Fibroblast of the conjunctiva (primary cell): ENCODE measurements around the gene PRODH2.
A peak's percentile ranks its signal among the peaks of the same experiment; 100 is the strongest.

Source experiments
- DNase-seq: peaks from one replicate; pipeline ENCODE4 v3.0.0-alpha.2; 2010; ENCODE audit warnings: low read depth

Gene PRODH2

DNA sequence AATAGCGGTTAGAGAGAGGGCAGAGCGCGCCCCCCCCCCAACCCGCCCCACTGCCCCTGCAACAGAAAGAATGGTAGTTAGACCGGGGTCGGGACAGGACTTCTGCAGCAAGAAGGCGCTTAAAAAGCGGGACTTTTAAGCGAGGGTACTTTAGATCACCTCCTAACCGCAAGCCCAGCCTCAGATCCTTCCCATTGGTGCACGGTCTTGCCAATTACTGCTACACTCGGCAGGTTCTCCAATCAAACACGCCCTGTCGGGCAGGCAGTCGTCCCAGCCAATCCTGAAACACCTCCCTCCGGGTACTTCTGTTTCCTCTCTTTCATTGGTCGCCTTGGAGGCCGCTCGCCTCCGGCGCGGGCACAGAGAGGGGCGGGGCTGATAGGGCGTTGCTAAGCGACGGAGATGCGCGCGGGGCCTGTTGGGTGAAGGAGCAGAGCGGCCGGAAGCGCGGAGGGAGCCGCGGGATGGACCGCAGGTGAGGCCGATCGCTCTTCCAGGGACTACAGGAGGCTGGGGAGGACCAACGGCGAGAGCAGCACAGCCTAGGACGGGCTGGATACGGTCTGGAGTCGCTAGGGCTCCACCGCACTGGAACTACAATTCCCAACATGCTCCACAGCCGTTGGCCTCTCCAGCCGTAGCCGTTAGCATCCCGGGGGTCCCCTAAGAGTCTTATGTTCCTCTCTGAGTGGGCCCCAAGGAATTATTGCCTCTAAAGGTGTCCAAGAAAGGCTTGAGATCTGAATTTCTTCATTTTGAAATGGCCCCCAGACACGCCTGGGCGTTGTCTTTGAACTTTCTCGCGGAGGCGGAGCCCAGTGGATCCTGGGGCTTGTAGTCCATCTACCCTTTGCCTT, 54.7 kb downstream of the PRODH2 start, which contains the start of gene PROSER3:
Gene PROSER3 (plus strand): TSS at position 428 of the 860 bp plus-strand sequence. CDS start 40 bp downstream, at position 468.
- DNase-seq = peak; percentile 100

DNA sequence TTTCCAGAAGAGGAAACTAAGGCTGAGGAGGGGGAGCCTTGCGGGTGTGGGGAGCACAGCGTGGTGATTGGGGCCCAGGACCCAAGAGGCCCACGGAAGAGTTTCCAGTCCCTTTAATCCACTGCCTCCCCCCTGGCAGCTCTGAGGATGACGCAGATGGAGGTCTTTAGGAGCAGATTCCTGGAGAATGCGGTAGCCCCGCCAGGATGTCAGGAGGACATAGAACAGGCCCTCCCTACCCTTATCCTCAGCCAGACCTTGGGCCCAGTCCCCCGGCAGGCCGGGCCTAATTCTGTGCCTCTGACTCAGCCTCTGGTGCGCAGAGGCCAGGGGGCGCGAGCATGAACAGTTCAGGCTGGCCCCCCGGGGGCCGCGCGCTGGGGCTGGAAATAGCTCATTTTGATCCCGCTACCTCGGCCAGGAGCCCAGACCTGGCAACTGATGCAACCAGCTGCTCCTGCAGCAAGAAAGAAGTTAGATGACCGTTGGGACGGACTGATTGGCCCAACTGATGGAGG, 55.4 kb downstream of the PRODH2 start:
- DNase-seq = peak; percentile 97

DNA sequence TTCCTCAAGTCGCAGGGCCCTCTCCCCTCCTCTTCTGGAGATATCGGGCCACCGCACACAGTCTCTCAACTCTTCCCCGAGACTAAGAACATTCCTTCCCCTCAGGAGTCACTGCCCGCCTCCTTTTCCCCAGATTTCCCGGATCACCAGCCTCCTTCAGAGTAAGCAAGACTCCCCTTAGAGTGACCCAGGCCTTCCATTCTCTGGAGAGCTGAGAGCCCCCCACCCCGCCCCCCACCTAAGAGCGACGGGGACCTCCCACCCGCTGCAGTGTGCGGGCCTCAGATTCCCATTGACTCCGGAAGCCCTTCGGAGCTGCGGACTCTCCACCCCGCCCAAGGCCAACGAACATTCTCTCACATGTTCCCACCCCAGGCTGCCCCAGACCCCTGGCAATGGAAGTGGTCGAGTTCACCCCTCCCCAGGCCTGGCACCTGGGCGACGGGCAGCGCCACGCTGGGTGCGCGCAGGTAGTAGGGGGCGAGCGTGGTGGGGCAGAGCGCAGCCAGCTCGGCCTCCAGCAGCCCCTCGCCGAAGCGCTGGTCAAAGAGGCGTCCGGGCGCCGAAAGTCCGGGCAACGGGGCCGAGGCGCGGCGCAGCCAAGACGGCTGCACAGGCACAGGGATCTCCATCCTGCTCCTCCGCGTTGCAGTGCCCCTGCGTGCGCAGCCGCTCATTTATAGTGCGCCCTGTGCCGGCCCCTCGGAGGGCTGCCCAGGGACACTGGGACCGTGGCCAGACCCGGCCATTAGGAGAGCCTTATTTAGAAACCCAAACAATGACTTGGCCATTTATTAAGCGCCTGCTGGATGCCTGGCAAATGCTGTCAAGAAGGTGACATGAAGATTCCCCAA, 56.0 kb downstream of the PRODH2 start, which contains the start of gene HSPB6:
Gene HSPB6 (minus strand): TSS at position 653 of the 854 bp plus-strand sequence. CDS start 21 bp downstream, at position 632.
- peak; percentile 74 for DNase-seq

DNA sequence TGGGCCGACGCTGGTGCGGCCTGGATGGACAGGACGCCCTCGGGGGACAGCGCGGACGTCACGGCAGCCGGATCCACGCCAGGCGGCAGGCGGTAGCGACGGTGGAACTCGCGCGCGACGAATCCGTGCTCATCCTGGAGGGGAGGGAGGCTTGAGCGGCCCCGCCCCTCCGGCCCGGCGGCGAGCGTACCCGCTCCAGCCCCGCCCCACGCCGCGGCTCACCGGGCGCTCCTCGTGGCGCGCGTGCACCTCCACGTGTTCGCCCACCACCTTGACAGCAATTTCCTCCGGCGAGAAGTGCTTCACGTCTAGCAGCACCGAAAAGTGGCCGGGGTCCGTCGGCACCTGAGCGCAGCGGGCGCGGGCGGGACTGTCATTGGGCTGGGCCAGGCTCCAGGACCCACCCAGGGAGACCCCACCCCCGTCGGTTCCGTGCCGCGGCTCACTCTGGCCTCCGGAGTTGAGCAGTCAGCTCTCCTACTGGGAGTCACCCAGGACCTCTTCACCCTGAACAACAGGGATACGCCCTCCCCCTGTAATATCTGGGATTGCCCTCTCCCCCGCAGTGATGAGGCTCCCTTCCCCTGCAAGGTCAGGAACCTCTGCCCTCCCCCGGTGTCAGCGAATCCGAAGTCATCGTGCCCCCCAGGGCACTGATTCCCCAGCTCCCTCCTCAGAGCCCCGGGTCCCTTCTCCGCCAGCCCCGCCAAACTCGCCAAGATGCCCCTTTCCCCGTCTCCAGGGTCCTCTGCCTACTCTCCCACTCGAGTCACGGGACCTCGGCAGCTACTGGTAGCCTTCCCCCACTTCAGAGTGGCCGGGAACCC, 56.9 kb downstream of the PRODH2 start:
- peak; percentile 83 for DNase-seq

DNA sequence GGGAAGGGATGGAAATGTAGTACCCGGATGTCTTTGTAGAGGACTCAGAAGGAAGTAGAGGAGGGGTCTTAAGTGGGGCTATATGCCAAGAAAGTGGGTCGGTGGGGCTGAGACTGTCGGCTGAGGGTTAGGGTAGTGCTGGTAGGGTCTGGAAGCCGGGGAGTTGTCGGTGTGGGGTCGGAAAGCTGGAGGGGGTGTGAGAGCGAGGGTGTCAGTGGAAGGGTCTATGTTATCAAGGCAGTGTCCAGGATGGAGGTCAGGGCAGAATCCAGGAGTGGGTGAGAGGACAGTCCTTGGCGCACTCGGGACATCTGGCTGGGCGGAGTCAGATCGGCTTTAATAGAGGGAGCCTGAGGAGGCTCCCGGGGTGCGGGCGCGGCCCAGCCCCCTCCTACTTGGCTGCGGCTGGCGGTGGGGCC, 57.5 kb downstream of the PRODH2 start:
- DNase-seq = no peak

DNA sequence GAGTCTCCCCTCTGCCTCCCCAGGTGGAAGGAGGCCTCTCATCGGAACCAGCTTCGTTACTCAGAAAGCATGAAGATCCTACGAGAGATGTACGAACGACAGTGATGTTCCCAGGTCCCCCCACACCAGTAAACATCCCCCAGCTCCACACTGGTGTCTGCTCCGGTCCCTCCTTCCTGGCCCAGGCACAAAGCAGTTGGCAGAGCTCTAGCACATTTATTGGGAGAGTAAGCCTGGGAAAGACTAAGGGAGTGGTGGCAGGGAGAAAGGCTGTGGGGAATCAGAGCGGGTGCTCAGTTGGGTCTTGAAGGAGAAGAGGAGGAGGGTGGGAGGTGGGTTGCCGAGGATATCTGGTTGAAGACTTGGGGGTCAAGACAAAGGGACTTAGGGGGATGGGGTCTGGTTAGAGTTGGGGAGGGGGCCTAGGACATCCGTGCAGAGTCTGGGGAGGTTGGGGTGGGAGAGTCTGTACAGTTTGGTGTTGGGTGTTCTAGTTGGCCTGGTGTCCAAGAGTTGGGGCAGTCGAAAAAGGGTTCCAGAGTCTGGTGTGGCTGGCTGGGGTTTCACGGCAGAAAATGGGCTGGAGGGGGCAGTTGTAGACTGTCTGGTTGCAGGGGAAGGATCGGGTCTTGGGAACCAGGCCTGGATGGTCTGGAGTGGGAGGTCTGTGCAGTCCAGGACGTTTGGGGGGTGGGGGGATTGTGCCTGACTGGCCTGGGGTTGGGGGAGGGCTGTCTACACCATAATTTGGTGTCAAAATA, 58.1 kb downstream of the PRODH2 start:
- DNase-seq = no peak

DNA sequence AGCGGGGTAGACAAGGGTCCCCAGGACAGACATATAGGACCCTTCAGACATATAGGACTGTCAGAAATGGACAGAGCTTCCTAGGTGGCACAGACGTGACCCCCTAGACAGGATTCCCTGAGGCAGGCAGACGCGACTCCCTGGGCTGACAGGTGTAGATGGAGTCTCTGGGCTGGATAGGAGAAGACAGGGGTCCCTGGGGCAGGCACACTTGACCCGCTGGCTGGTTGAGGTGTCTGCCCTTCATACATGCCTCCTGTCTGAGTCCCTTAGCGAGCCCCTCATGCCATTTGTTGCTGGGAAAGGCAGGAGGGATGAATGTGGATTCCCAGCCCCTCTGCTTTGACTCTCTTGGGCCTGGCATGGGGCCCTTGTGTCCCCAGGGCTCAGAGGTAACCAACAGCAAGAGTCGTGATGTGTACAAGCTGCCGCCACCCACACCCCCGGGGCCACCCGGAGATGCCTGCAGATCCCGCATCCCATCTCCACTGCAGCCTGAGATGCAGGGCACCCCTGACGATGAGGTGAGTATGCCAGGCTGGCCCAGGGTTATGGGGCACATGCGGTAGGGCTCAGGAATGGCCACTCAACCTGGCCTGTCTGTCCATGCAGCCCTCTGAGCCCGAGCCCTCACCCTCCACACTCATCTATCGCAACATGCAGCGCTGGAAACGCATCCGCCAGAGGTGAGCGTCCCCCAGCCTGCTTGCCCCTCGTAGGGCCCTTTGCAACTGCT, 58.8 kb downstream of the PRODH2 start:
- no peak for DNase-seq

DNA sequence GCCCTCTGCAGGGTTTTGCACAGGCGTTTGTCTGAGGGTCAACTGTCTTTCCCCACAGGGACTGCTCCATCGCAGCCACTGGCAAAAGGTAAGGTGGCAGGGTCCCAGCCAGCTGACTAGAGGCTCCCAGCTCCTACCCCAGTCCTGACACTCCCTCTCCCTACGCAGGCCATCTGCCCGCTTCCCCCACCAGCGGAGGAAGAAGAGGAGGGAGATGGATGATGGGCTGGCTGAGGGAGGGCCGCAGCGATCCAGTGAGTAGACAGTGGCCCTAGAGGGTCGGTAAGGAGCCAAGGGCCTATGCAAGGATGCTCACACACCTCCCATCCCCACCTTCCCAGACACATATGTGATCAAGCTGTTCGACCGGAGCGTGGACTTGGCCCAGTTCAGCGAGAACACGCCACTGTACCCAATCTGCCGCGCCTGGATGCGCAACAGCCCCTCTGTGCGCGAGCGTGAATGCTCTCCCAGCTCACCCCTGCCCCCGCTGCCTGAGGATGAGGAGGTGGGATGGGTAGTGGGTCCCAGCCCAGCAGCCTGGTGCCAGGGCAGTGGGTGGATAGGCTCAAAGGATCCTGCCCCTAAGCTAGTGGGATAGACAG, 59.8 kb downstream of the PRODH2 start:
- DNase-seq = no peak

DNA sequence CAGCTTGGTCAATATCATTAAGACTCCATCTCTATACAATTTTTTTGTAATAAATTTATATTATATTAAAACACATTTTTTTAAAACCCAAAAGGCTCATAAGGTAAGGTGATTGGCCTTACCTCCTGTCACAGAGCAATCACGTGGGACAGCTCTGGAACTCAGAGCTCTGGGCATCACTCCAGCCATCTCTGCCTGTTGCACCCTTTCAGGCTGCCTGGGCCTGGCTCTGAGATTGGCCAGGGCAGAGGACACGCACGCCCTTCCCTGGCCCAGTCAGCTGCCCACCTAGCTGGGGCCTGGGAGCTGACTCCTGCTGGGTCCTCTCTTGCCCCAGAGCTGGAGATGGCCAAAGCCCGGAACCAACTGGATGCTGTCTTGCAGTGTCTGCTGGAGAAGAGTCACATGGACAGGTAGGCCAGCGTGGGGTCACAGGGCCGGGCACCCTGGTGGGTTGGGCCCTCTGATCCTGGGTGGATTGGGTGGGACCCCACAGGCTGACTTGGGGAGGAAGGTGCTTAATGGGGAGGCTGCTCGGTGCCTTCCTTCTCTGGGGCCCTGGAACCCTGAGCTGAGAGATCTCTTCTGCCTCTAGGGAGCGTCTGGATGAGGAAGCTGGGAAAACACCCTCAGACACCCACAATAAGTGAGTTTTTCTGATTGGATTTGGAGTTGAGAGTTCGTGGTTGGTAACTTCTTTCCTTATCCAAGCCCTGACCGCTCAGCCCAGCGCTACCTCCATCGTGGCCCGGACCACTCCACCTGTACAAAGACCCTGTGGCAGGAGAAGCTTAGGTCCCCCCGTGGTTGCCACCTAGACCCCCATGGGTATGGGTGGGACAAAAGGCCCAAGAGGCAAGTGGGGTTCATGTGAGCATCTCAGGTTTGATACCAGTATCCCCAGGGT, 60.6 kb downstream of the PRODH2 start:
- DNase-seq = no peak

DNA sequence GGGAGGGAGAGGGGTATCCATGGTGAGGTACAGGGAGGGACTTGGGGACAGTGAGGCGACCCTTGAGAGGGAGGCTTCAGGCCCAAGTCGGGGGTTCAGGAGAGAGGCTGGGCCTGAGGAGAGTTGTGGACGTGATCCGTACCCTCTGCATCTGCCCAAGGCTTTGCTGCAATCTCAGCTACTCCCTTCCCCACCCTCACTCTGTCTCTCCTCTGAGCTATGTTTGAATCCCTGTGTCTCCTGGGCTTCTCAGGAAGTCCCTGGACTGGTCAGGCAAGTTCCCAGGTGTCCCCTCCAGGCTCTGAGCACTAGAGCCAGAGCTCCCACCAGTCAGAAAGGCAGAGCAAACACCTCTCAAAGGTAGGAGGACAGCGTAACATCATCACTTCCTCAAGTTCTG, 62.5 kb downstream of the PRODH2 start:
- no peak for DNase-seq
